Measurements from ENCODE around the gene CTBP2. TPM values are rescaled to one million over a fixed set of nuclear protein-coding genes. Genes with fewer than 3 reads are reported as not detected.

Gene CTBP2
- total RNA-seq, 1 experiment from 2014 or later: 77.8 TPM

GRCh38 chr10:125076891-125077541 lies 83.3 kb downstream of the CTBP2 start:
- POLR2A ChIA-PET (ENCODE audit: low non-redundant PET): no interaction called here
- no peaks in the 10 kb centered on the region for H3K4me1 ChIP-seq (ENCODE audit: insufficient read depth, low read length, poor library complexity, severe bottlenecking)
- H3K4me3 ChIP-seq (ENCODE audit: low read depth, low read length, poor library complexity, severe bottlenecking): no peak overlapping the region
- CTCF ChIA-PET: no interaction called here
- TF ChIP-seq CTCF (conservative IDR thresholded peaks at IDR 0.05; ENCODE audit: low read depth, low read length) (no peak), EZH2 (IDR thresholded peaks at IDR 0.05; ENCODE audit: borderline replicate concordance, low read depth, low read length, poor library complexity, severe bottlenecking) (no peak)
- no peaks in the 10 kb centered on the region for H3K36me3 ChIP-seq (ENCODE audit: insufficient read depth, low read length, poor library complexity, severe bottlenecking)
- intact Hi-C loops (cut with micrococcal nuclease; ENCODE audit: unreplicated experiment): no loop called here
- BruUV-seq (replicated peaks): no TSS peak
- no peak for DNase-seq (ENCODE audit: low spot score)
- H3K27ac ChIP-seq (ENCODE audit: low read depth, low read length, poor library complexity, severe bottlenecking): peak overlapping the region; percentile 35
- H3K27me3 ChIP-seq (replicated peaks; ENCODE audit: insufficient read depth, low read depth, low read length, poor library complexity): no peaks in the 10 kb centered on the region
- no peaks in the 10 kb centered on the region for H3K9me3 ChIP-seq (ENCODE audit: low read depth, low read length, poor library complexity, severe bottlenecking)

DNA sequence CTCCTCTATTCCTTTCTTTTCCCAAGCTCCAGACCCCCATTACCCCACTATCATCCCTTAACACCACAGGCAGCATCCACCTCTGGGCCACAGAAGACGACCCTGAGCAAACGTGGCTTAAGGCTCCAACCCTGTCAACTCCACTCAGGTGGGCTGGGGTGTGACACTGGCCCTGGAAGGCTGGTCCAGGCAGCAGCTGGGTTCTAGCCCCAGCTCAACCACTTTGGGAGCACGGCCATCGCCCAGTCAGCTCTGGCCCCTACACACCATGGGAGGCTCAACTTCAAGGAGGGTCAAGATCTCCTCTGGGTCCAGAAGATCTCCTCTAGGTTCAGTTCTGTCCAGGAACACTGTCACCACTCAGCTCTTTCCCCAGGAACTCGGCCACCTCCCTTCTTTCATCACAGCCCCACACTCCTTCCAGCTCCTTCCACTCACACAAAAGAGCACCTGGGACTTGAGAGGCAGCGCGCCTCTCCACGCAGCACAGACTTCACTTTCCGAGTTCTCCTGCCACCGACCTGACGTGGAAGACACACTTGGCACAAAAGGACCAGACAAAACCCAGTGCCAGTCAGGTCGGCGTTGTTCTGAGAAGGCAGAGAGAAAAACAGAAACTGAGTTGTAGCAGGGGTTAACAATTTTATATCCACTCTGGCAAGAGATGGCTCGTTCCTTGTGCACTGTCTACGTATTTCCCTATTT lies 84.1 kb downstream of the CTBP2 start:
- Histone ChIP-seq H3K4me3 (ENCODE audit: low read depth, low read length, poor library complexity, severe bottlenecking) (no peak overlapping the region), H3K9me3 (ENCODE audit: low read depth, low read length, poor library complexity, severe bottlenecking) (no peaks in the 10 kb centered on the region), H3K27ac (ENCODE audit: low read depth, low read length, poor library complexity, severe bottlenecking) (no peak overlapping the region), H3K36me3 (ENCODE audit: insufficient read depth, low read length, poor library complexity, severe bottlenecking) (no peaks in the 10 kb centered on the region), H3K4me1 (ENCODE audit: insufficient read depth, low read length, poor library complexity, severe bottlenecking) (no peaks in the 10 kb centered on the region), H3K27me3 (replicated peaks; ENCODE audit: insufficient read depth, low read depth, low read length, poor library complexity) (no peaks in the 10 kb centered on the region)
- POLR2A ChIA-PET (ENCODE audit: low non-redundant PET): no interaction called here
- intact Hi-C loops (cut with micrococcal nuclease; ENCODE audit: unreplicated experiment): no loop called here
- CTCF ChIA-PET: no interaction called here
- no TSS peak for BruUV-seq (replicated peaks)
- no peak for TF ChIP-seq CTCF (conservative IDR thresholded peaks at IDR 0.05; ENCODE audit: low read depth, low read length)
- TF ChIP-seq EZH2 (IDR thresholded peaks at IDR 0.05; ENCODE audit: borderline replicate concordance, low read depth, low read length, poor library complexity, severe bottlenecking): no peak
- no peak for DNase-seq (ENCODE audit: low spot score)

GRCh38 chr10:125073996-125074395 lies 86.4 kb downstream of the CTBP2 start:
- no peak for TF ChIP-seq EZH2 (IDR thresholded peaks at IDR 0.05; ENCODE audit: borderline replicate concordance, low read depth, low read length, poor library complexity, severe bottlenecking)
- TF ChIP-seq CTCF (conservative IDR thresholded peaks at IDR 0.05; ENCODE audit: low read depth, low read length): no peak
- POLR2A ChIA-PET (ENCODE audit: low non-redundant PET): no interaction called here
- DNase-seq (ENCODE audit: low spot score): no peak
- Histone ChIP-seq H3K4me1 (ENCODE audit: insufficient read depth, low read length, poor library complexity, severe bottlenecking) (no peaks in the 10 kb centered on the region), H3K4me3 (ENCODE audit: low read depth, low read length, poor library complexity, severe bottlenecking) (no peak overlapping the region), H3K27ac (ENCODE audit: low read depth, low read length, poor library complexity, severe bottlenecking) (no peak overlapping the region), H3K27me3 (replicated peaks; ENCODE audit: insufficient read depth, low read depth, low read length, poor library complexity) (no peaks in the 10 kb centered on the region), H3K36me3 (ENCODE audit: insufficient read depth, low read length, poor library complexity, severe bottlenecking) (no peaks in the 10 kb centered on the region), H3K9me3 (ENCODE audit: low read depth, low read length, poor library complexity, severe bottlenecking) (no peaks in the 10 kb centered on the region)
- intact Hi-C loops (cut with micrococcal nuclease; ENCODE audit: unreplicated experiment): no loop called here
- CTCF ChIA-PET: no interaction called here
- BruUV-seq (replicated peaks): no TSS peak
